ENCODE data around the gene ASXL3.

- TF ChIP-seq CTCF (IDR thresholded peaks at IDR 0.05; ENCODE audit: borderline replicate concordance, extremely low read depth, low read length, poor library complexity, severe bottlenecking) (no peak), EZH2 (IDR thresholded peaks at IDR 0.05; ENCODE audit: borderline replicate concordance, low read depth, low read length, severe bottlenecking) (no peak)
Measured at GRCh38 chr18:33584548-33585430, 6.8 kb downstream of the ASXL3 start.
